Upper lobe of right lung (tissue), 1 donor: ENCODE results near the gene PHLDB1. TPM values are rescaled to one million over a fixed set of nuclear protein-coding genes. Genes with fewer than 3 reads are reported as not detected.
"Not testable (repeated sequence)": the region's sequence is repeated elsewhere in the genome, so short reads cannot be mapped to it uniquely, and the experiment has no call there.

Experiments used
- ATAC-seq: fragments of 200-7000 bp; cut with Tn5 transposase; one replicate; pipeline ENCODE4 v1.9.1; 2020; ENCODE audit warnings: mild to moderate bottlenecking, moderate library complexity
- DNase-seq: peaks from one replicate; pipeline ENCODE4 v3.0.0-alpha.2; 2020
- H3K27ac ChIP-seq: fragments of 200-600 bp; one replicate; pipeline ENCODE4 v1.8.0; 2022
- H3K27me3 ChIP-seq: fragments of 200-600 bp; one replicate; pipeline ENCODE4 v1.8.0; 2022; ENCODE audit warnings: mild to moderate bottlenecking
- H3K36me3 ChIP-seq: fragments of 200-600 bp; one replicate; pipeline ENCODE4 v1.8.0; 2022
- H3K4me1 ChIP-seq: fragments of 200-600 bp; one replicate; pipeline ENCODE4 v1.8.0; 2022
- H3K4me3 ChIP-seq: fragments of 200-600 bp; one replicate; pipeline ENCODE4 v1.8.0; 2022; ENCODE audit warnings: mild to moderate bottlenecking
- H3K9me3 ChIP-seq: fragments of 200-600 bp; one replicate; pipeline ENCODE4 v1.8.0; 2022
- intact Hi-C: fragments of 100-400 bp; cut with DNase I; formaldehyde crosslinking; loops from one replicate; pipeline ENCODE4 v1.11.0; 2022
- total RNA-seq: library from RNA; stranded (reverse); fragmentation: NEBNext Ultra II Directional; extraction: Animal tissue kit (Norgen Biotek cat#: 25700); gene quantifications from one replicate; pipeline ENCODE4 v1.2.1, GENCODE V29; 2021
- TF ChIP-seq, protein P1 (sequence below): fragments of 200-600 bp; IDR thresholded peaks from one replicate; pipeline ENCODE4 v1.8.0; 2022; ENCODE audit warnings: antibody characterized with exemption
- donor health status: DM: no; HTN: yes; CAD: no; lungs with severe emphysema.

PHLDB1 gene
- total RNA-seq, 1 donor from 2014 or later: 79.6 TPM

DNA sequence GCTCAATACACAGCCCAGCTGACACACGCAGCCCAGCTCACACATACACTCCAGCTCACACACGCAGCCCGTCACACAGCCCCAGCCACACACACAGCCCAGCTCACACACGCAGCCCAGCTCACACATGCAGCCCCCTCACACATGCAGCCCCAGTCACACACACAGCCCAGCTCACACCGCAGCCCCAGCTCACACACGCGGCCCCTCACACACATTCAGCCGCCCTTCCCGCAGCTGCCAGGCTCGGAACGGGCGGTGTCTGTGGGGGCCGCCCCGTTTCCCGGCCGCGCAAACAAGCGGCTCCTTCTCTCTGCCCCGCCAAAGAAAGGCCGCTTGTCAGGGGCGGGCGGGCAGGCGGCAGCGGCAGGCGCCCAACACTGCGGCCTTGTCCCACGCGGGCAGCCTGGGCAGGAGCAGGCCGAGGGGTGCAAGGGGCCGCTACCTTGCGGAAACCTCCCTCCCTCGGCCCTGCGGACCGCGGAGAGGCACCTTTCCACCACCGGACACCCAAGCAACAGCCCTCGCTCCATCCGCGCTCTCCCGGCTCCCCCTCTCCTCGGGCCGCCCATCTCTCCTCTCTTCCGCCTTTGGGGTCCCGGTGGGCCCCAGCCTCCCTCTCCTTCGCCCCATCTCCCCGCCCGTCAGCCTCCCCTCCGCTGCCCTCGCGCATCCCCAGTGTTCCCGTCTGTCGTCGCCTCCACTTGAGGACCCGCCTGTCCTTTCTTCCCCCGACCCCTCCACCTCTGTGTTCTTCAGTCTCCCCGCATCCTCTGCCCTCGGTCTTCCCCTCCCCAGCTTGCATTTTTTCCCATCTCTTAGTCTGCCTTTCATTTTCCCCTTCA, 2.2 kb downstream of the PHLDB1 start:
- Histone ChIP-seq H3K27ac (peak overlapping the region; percentile 86), H3K36me3 (peaks cover 5% of the 10 kb centered on the region), H3K9me3 (no peaks in the 10 kb centered on the region), H3K4me1 (peaks cover 27% of the 10 kb centered on the region), H3K4me3 (peak overlapping the region; percentile 55), H3K27me3 (no peaks in the 10 kb centered on the region)
- no peak for DNase-seq
- peak; percentile 1 for ATAC-seq
- intact Hi-C loops: loop anchor here (10.0 kb wide), 1 partner anchor 45 kb away; no protein-coding TSS in a partner anchor
- TF ChIP-seq, protein P1, sequence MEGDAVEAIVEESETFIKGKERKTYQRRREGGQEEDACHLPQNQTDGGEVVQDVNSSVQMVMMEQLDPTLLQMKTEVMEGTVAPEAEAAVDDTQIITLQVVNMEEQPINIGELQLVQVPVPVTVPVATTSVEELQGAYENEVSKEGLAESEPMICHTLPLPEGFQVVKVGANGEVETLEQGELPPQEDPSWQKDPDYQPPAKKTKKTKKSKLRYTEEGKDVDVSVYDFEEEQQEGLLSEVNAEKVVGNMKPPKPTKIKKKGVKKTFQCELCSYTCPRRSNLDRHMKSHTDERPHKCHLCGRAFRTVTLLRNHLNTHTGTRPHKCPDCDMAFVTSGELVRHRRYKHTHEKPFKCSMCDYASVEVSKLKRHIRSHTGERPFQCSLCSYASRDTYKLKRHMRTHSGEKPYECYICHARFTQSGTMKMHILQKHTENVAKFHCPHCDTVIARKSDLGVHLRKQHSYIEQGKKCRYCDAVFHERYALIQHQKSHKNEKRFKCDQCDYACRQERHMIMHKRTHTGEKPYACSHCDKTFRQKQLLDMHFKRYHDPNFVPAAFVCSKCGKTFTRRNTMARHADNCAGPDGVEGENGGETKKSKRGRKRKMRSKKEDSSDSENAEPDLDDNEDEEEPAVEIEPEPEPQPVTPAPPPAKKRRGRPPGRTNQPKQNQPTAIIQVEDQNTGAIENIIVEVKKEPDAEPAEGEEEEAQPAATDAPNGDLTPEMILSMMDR: no peak

DNA sequence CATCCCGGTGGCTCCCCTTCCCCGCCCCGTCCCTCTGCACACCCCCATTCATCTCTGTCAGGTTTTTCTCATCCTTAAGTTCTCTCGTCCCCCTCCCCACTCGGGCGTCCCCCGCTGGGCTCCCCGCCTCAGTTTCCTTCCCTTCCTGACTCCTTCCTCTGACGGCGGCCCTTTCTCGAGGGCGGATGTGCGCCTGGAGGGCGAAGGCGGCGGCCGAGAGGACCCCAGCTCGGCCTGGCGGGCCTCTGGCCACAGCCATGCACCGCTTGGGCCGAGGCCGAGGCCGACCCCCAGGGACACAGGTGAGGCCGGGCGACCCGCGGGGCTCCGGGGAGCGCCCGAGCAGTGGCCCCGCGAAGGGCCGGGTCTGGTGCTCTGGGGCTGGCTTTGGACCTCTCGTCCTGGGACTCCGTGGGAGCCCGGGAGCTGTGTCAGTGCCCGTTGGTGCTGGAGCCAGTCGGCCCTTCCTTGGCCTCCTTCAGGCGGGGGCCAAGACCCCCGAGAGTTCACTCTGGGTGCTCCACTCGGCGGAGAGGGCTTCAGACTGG, 2.9 kb downstream of the PHLDB1 start:
- no peak for ATAC-seq
- peak overlapping the region; percentile 86 for H3K27ac ChIP-seq
- no peaks in the 10 kb centered on the region for H3K9me3 ChIP-seq
- TF ChIP-seq, protein P1: no peak
- H3K4me1 ChIP-seq: peaks cover 21% of the 10 kb centered on the region
- H3K27me3 ChIP-seq: no peaks in the 10 kb centered on the region
- H3K4me3 ChIP-seq: peak overlapping the region; percentile 55
- DNase-seq: no peak
- peaks cover 7% of the 10 kb centered on the region for H3K36me3 ChIP-seq
- intact Hi-C loops: no loop called here

DNA sequence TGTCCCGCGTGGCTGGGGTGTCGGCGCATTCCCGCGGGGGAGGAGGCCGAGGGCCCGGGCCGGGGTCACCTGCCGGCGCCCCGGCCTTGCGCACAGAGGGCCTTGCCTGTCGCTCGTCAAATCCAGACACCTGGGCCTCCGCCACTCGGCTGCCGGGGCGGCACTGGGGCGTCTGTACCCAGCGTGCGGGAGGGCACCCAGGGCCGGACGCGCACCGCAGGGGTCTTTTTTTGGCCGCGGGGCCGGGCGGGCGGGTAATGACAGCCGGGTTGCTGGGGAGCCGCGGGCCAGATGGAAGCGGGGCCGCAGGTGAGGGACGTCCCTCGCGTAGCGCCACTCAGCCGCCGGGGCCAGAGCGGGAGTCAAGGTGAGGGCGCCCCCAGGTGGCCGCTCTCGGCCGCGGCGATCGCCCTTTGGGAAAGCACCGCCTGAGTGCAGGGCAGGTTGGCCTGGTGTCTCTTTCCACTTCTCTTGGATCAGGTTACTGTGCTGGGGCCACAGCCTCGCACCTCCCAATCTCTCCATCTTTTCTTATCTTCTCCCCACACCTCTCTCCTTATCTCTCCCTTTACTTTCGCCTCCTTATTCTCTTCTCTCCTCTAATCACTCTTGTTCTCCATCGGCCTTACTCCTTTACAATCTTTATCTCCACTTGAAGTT, 3.5 kb downstream of the PHLDB1 start:
- peak overlapping the region; percentile 86 for H3K27ac ChIP-seq
- H3K36me3 ChIP-seq: peaks cover 14% of the 10 kb centered on the region
- peaks cover 24% of the 10 kb centered on the region for H3K4me1 ChIP-seq
- peak overlapping the region; percentile 55 for H3K4me3 ChIP-seq
- intact Hi-C loops: no loop called here
- H3K27me3 ChIP-seq: no peaks in the 10 kb centered on the region
- TF ChIP-seq, protein P1: peak; percentile 93
- no peaks in the 10 kb centered on the region for H3K9me3 ChIP-seq
- DNase-seq (peak; percentile 94), ATAC-seq (peak; percentile 81)

DNA sequence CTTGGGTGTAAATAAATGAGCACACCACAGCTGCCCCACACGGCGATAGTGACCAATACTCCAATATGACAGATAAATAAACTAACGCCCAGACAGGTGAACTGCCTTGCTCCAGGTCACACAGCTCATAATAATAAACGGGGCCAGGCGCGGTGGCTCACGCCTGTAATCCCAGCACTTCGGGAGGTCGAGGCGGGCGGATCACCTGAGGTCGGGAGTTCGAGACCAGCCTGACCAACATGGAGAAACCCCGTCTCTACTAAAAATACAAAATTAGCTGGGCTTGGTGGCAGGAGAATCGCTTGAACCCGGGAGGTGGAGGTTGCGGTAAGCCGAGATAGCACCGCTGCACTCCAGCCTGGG, 4.0 kb downstream of the PHLDB1 start:
- intact Hi-C loops, DNase-seq, H3K9me3 ChIP-seq, H3K27me3 ChIP-seq, ATAC-seq: not testable (repeated sequence)
- Histone ChIP-seq H3K36me3 (peaks cover 18% of the 10 kb centered on the region), H3K4me1 (peaks cover 24% of the 10 kb centered on the region), H3K4me3 (peak overlapping the region; percentile 55), H3K27ac (peak overlapping the region; percentile 19)

DNA sequence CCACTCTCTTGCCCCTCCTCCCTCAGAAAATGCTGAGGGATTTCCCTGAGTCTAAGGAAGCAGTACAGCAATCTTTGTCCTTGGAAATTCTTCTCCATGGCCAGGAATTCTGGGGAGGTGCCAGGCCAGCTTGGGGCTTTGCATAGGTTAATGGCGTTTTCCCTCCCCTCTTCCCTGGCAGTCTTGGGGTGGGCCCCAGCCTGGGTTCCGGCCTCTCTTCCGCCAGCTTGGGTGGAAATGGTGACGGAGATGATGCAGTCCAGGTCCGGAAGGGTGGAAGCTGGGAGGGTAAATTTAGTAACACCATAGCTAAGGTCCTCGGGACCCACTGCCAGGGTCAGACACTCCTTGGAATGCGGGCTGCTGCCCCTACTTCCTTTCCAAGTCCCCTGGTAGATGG, 5.0 kb downstream of the PHLDB1 start:
- no peak for ATAC-seq
- TF ChIP-seq, protein P1: no peak
- no peaks in the 10 kb centered on the region for H3K9me3 ChIP-seq
- intact Hi-C loops: no loop called here
- DNase-seq: no peak
- H3K4me3 ChIP-seq: peak overlapping the region; percentile 25
- peaks cover 25% of the 10 kb centered on the region for H3K4me1 ChIP-seq
- peaks cover 18% of the 10 kb centered on the region for H3K36me3 ChIP-seq
- peak overlapping the region; percentile 74 for H3K27ac ChIP-seq
- H3K27me3 ChIP-seq: no peaks in the 10 kb centered on the region

DNA sequence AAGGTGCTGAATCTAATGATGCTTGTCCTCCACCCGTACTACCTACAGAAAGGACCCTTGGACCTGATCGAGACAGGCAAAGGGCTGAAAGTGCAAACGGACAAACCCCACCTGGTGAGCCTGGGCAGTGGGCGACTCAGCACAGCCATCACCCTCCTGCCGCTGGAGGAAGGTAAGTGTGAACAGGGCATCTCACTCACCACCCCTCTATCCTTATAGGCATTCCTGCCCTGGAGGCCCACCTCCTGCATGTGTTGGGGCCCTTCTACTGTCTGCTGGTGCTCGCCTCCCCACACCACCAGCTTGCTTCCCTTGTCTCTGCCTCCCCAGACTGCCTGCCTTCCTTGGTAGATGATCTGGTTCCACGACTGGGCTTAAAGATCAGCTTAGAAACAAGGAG, 7.1 kb downstream of the PHLDB1 start:
- H3K27me3 ChIP-seq: no peaks in the 10 kb centered on the region
- intact Hi-C loops: no loop called here
- H3K4me1 ChIP-seq: peaks cover 44% of the 10 kb centered on the region
- no peak overlapping the region for H3K27ac ChIP-seq
- DNase-seq (peak; percentile 53), ATAC-seq (no peak)
- H3K4me3 ChIP-seq: no peak overlapping the region
- TF ChIP-seq, protein P1: no peak
- H3K9me3 ChIP-seq: no peaks in the 10 kb centered on the region
- H3K36me3 ChIP-seq: peaks cover 18% of the 10 kb centered on the region
